Thyroid gland (tissue), 4 donors: ENCODE measurements around the gene ARFGAP2.

ENCODE experiments used
- CTCF ChIP-seq, 6 experiments: fragments of 200-600 bp in 3 of 6; fragments of 450-650 bp in 3 of 6; sonication (generic) in 3 of 6; IDR thresholded peaks; one replicate each; pipeline ENCODE4 v1.5.1; 2016 to 2019; ENCODE audit warnings: antibody characterized with exemption in 6 of 6, mild to moderate bottlenecking in 2 of 6, inconsistent platforms in 1 of 6, moderate library complexity in 1 of 6
- POLR2A ChIP-seq, 2 donors: fragments of 450-650 bp; IDR thresholded peaks; one replicate each; pipeline ENCODE4 v1.6.1; 2017; ENCODE audit warnings: antibody characterized with exemption in 2 of 2, mild to moderate bottlenecking in 2 of 2, moderate library complexity in 1 of 2

DNA sequence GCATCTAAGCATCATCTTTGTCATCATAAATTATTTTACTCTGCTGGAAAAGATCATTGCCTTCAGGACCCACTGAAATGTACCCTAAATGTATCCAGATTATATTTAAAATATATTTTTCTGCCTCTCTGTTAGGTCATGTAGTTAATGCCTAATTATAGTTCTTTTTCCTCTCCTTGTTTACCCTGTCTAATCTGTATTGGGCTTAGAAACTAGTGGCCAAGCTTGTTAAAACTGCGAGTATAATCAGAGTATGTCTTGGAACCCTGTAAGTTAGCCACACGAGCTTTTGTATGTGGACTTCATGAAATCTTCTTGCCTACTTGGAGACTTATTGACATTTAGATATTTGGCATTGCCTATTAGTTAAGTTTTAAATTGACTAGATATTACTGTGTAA lies 55.6 kb downstream of the ARFGAP2 start:
- TF ChIP-seq CTCF (IDR thresholded peaks at IDR 0.05) (no peak), POLR2A (IDR thresholded peaks at IDR 0.05) (no peak)
